Heart left ventricle (tissue), 13 donors: ENCODE data around the gene ARL5C.

Source experiments
- CTCF ChIP-seq, 12 donors: fragments of 200-600 bp; sonication (generic) in 4 of 12; IDR thresholded peaks; one replicate each; pipeline versions ENCODE4 v1.5.0 to v1.8.0; 2018 to 2022; ENCODE audit warnings: antibody characterized with exemption in 12 of 12, mild to moderate bottlenecking in 5 of 12
- POLR2A ChIP-seq, 2 donors: fragments of 450-650 bp; IDR thresholded peaks; one replicate each; pipeline ENCODE4 v1.6.1; 2017; ENCODE audit warnings: antibody characterized with exemption in 2 of 2, mild to moderate bottlenecking in 2 of 2, moderate library complexity in 2 of 2
- donor health status: ischemic (EF 13 %, LVEDD 7.1; RV severe dilation, severe dysfunction).
- donor health status: DM: no; HTN: yes; CAD: no.
- donor health status: DM: no; HTN: no; CAD: no.
- donor health status: ischemic (EF 25% LVEDD 6.9; RV normal size, moderate dysfunction).
- donor health status: ischemic (EF 25% LVEDD 5.7; RV mildly dilated, moderate dysfunction).
- donor health status: ischemic (EF 35%, LVEDD 5.7; RV mildly dilated, moderate dysfunction).
- donor health status: nonischemic (EF 11% LVEDD 7.7; RV severe dilation, severe dysfunction).
- donor health status: DM: yes; HTN: yes; CAD: no.
- donor health status: PGD.
- donor health status: ischemic (EF 29% LVEDD 5.4; RV normal size, mild dysfunction).
- donor health status: nonischemic (EF 23%, LVEDD 6.1; RV moderate dilation, normal function).

- TF ChIP-seq CTCF (IDR thresholded peaks at IDR 0.05) (no peak), POLR2A (IDR thresholded peaks at IDR 0.05) (no peak)
Measured at GRCh38 chr17:39139561-39139960, 26.4 kb downstream of the ARL5C start.
